Vagina (tissue), 2 donors: Measurements from ENCODE around the gene SELENOW. TPM values are rescaled to one million over a fixed set of nuclear protein-coding genes. Genes with fewer than 3 reads are reported as not detected.

Experiments
- DNase-seq, 2 donors: peaks; one replicate each; pipeline ENCODE4 v3.0.0-alpha.2; 2017; ENCODE audit errors: extremely low spot score in 2 of 2
- H3K27ac ChIP-seq: fragments of 200-600 bp; sonication (generic); one replicate; pipeline ENCODE4 v1.5.1; 2019
- H3K27me3 ChIP-seq: fragments of 200-600 bp; sonication (generic); one replicate; pipeline ENCODE4 v1.5.1; 2019
- H3K36me3 ChIP-seq, 2 donors: fragments of 200-600 bp; sonication (generic); one replicate each; pipeline ENCODE4 v1.5.1; 2017 to 2019
- H3K4me1 ChIP-seq: fragments of 200-600 bp; sonication (generic); one replicate; pipeline ENCODE4 v1.5.1; 2019
- H3K4me3 ChIP-seq, 2 donors: fragments of 200-600 bp; sonication (generic); 1 replicate in 1 of 2; 2 replicates in 1 of 2; pipeline ENCODE4 v1.5.1; 2016 to 2019
- H3K9me3 ChIP-seq: fragments of 200-600 bp; sonication (generic); one replicate; pipeline ENCODE4 v1.5.1; 2019
- POLR2A ChIP-seq, 2 donors: fragments of 450-650 bp; IDR thresholded peaks; one replicate each; pipeline ENCODE4 v1.6.1; 2017; ENCODE audit warnings: antibody characterized with exemption in 2 of 2, mild to moderate bottlenecking in 2 of 2, moderate library complexity in 2 of 2
- POLR2AphosphoS5 ChIP-seq, 2 donors: sonication (generic); formaldehyde crosslinking; IDR thresholded peaks; one replicate each; pipeline ENCODE4 v1.9.0; 2017; ENCODE audit warnings: antibody characterized with exemption in 2 of 2, mild to moderate bottlenecking in 2 of 2, low read depth in 1 of 2; ENCODE audit not compliant: insufficient read depth in 1 of 2
- intact Hi-C: fragments of 100-400 bp; cut with DNase I; formaldehyde crosslinking; loops from one replicate; pipeline ENCODE4 v1.15.1; 2023
- total RNA-seq: library from RNA; depleted of rRNA; stranded (reverse); fragments of >200 nt; gene quantifications from one replicate; pipeline ENCODE4 v1.2.3, GENCODE V29; 2016
- TF ChIP-seq, protein P1 (sequence below), 3 experiments: fragments of 450-650 bp in 2 of 3; fragments of 200-600 bp in 1 of 3; sonication (generic) in 1 of 3; IDR thresholded peaks; one replicate each; pipeline ENCODE4 v1.5.1; 2017 to 2019; ENCODE audit warnings: antibody characterized with exemption in 3 of 3, mild to moderate bottlenecking in 2 of 3, moderate library complexity in 2 of 3

SELENOW gene
- total RNA-seq, 1 donor from 2014 or later: 442 TPM

DNA sequence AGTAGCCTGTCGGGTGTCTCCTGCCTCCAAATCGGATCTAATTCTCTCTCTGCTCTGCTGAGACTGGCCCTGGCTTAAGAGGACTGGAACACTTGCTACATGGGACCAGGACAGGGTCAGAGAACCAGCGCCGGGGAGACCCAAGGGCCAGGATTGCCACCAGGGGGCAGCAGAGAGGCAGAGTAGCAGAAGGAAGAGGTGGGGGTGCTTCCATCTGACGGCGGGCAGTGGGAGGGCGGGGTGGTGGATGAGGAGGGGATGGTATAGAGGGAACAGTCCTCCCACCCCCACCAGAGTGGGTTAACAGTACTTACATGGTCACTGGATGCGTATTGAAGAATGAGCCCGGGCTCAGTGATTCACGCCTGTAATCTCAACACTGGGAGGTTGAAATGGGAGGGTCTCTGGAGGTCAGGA, 11.9 kb downstream of the SELENOW start:
- Histone ChIP-seq H3K4me3 (no peak overlapping the region), H3K4me1 (no peaks in the 10 kb centered on the region), H3K27me3 (no peaks in the 10 kb centered on the region), H3K27ac (no peak overlapping the region), H3K9me3 (no peaks in the 10 kb centered on the region), H3K36me3 (peaks cover 0 to 14% of the 10 kb centered on the region in 2 donors)
- intact Hi-C loops: loop anchor here (5.0 kb wide), 1 partner anchor 38 kb away; no protein-coding TSS in a partner anchor
- no peak for DNase-seq
- no peak for TF ChIP-seq POLR2A (IDR thresholded peaks at IDR 0.05)
- TF ChIP-seq, protein P1, sequence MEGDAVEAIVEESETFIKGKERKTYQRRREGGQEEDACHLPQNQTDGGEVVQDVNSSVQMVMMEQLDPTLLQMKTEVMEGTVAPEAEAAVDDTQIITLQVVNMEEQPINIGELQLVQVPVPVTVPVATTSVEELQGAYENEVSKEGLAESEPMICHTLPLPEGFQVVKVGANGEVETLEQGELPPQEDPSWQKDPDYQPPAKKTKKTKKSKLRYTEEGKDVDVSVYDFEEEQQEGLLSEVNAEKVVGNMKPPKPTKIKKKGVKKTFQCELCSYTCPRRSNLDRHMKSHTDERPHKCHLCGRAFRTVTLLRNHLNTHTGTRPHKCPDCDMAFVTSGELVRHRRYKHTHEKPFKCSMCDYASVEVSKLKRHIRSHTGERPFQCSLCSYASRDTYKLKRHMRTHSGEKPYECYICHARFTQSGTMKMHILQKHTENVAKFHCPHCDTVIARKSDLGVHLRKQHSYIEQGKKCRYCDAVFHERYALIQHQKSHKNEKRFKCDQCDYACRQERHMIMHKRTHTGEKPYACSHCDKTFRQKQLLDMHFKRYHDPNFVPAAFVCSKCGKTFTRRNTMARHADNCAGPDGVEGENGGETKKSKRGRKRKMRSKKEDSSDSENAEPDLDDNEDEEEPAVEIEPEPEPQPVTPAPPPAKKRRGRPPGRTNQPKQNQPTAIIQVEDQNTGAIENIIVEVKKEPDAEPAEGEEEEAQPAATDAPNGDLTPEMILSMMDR (IDR thresholded peaks at IDR 0.05): peak; percentile 6 to 85 (median 63)

DNA sequence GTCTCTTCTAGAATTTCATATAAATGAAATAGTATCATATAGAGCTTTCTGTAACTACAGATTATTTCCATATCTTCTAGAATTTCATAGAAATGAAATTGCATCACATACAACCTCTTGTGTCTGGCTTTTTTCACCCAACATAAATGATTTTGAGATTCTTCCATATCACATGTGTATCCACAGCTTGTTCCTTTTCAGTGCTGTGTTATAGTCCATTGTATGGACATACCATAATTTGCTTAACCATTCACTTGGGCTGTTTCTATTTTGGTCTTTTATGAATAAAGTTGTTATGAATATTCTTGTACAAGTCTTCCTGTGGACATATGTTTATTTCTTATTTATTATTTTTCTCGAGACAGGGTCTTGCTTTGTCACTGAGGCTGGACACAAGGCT, 14.1 kb downstream of the SELENOW start:
- Histone ChIP-seq H3K9me3 (no peaks in the 10 kb centered on the region), H3K4me3 (no peak overlapping the region), H3K36me3 (no peaks in the 10 kb centered on the region), H3K27me3 (no peaks in the 10 kb centered on the region), H3K27ac (no peak overlapping the region), H3K4me1 (no peaks in the 10 kb centered on the region)
- DNase-seq: no peak
- TF ChIP-seq POLR2A (IDR thresholded peaks at IDR 0.05): no peak
- TF ChIP-seq POLR2AphosphoS5 (IDR thresholded peaks at IDR 0.05; ENCODE audit: insufficient read depth in 1 of 2, low read depth in 1 of 2): no peak
- TF ChIP-seq, protein P1 (IDR thresholded peaks at IDR 0.05): no peak
- intact Hi-C loops: loop anchor here (5.0 kb wide), 1 partner anchor 40 kb away; no protein-coding TSS in a partner anchor

DNA sequence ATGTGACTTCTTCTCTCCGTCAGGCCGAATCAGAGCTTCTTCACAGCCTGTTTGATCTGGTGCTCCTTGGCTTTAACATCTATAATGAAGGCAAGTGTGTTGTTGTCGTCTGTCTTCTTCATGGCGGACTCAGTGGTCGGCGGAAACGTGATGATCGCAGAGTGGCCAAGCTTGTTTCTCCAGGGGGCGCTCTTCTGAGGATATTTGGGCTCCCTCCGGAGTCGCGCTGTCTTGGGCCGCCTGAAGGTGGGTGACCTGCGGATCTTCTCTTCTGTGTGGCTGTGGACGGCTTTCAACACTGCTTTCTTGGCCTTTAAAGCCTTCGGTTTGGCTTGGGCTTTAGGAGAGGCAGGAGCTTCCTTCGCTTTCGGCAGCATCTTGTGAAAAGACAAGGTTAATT, 16.0 kb downstream of the SELENOW start:
- TF ChIP-seq POLR2AphosphoS5 (IDR thresholded peaks at IDR 0.05; ENCODE audit: insufficient read depth in 1 of 2, low read depth in 1 of 2) (no peak), POLR2A (IDR thresholded peaks at IDR 0.05) (no peak)
- intact Hi-C loops: loop anchor here (5.0 kb wide), 1 partner anchor 42 kb away; no protein-coding TSS in a partner anchor

DNA sequence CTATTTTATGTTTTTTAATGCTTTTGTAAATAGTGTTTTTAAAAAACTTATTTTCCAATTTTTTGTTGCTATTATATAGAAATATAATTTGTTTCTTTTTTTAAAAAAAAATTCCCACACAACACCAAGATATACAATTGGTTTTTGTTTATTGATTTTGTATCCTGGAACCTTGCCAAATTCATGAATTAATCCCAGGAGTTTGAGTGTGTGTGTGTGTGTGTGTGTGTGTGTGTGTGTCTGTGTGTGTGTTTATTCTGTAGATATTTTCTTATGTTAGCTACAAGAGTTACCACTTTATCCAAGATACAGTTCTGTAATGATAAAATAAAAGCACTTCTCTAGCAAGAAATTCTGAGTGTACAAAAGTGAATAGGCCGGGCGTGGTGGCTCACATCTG, 18.3 kb downstream of the SELENOW start:
- H3K4me1 ChIP-seq: no peaks in the 10 kb centered on the region
- H3K9me3 ChIP-seq: no peaks in the 10 kb centered on the region
- no peaks in the 10 kb centered on the region for H3K27me3 ChIP-seq
- intact Hi-C loops: no loop called here
- H3K36me3 ChIP-seq: no peaks in the 10 kb centered on the region
- no peak overlapping the region for H3K4me3 ChIP-seq
- TF ChIP-seq POLR2AphosphoS5 (IDR thresholded peaks at IDR 0.05; ENCODE audit: insufficient read depth in 1 of 2, low read depth in 1 of 2): no peak
- TF ChIP-seq, protein P1 (IDR thresholded peaks at IDR 0.05): no peak
- TF ChIP-seq POLR2A (IDR thresholded peaks at IDR 0.05): no peak
- H3K27ac ChIP-seq: no peak overlapping the region
- no peak for DNase-seq

More for the DNA sequence above, 16.0 kb downstream of the SELENOW start:
- no peak overlapping the region for H3K4me3 ChIP-seq
- no peaks in the 10 kb centered on the region for H3K9me3 ChIP-seq
- H3K4me1 ChIP-seq: no peaks in the 10 kb centered on the region
- no peaks in the 10 kb centered on the region for H3K36me3 ChIP-seq
- DNase-seq: no peak
- H3K27ac ChIP-seq: no peak overlapping the region
- no peaks in the 10 kb centered on the region for H3K27me3 ChIP-seq

DNA sequence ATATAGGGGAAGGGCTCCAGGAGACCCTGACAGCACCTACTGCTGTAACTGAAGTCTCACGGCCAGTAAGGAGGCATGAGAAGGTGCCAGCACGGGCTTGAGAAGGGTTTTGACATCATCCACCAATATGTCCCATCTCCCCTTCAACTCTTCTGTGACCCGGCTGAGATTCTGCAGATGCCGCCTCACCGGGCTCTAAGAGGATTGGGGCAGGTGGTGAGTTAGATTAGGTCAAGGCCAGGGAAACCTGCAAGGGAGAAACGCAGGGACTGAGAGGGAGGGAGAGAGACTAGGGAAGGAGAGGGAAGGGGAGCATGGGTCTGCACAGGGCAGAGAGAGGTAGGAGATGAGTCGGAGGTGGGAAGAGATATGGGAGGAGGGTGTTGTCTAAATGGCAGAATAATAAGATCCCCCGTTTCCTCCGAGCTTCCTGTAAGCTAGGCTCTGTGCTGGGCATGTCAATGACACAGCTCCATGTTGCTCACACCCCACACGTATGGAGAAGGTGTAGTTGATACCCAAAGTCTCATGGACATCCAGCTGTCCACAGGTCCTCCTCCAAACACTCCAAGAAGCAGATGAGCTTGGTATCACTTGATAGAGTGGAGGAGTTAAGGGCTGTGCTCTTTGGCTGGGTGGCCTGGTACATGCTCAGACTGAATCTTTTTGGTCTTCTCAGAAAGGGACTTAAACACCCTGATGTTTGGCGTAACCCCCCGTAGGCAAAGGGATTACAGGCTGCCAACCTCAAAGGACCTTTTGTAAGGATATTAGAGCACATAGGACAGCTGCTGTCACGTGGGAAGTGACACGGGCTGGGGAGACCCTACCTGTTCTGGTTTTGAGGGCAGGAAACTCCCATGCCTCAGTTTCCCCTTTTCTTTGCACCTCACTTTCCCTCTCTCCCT, 19.7 kb downstream of the SELENOW start:
- Histone ChIP-seq H3K4me3 (no peak overlapping the region), H3K9me3 (no peaks in the 10 kb centered on the region), H3K36me3 (no peaks in the 10 kb centered on the region), H3K27ac (no peak overlapping the region), H3K27me3 (no peaks in the 10 kb centered on the region), H3K4me1 (no peaks in the 10 kb centered on the region)
- TF ChIP-seq POLR2AphosphoS5 (IDR thresholded peaks at IDR 0.05; ENCODE audit: insufficient read depth in 1 of 2, low read depth in 1 of 2): no peak
- DNase-seq: no peak
- intact Hi-C loops: no loop called here

DNA sequence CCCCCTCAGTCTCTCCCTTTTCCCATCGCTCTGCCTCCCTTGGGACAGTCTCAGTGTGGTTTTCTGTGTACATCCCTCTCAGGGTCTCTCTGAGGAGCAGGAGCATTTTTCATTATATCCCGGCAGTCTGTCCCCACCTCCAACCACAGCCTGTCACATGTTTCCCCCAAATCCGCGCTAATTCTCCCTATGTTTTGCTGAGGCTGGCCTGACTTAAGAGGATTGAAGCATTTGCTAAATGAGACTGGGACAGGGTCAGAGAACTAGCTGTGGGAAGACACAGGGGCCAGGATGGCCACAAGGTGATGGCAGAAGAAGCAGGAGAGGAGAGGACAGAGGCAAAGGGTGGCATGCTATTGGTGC, 20.4 kb downstream of the SELENOW start:
- TF ChIP-seq POLR2AphosphoS5 (IDR thresholded peaks at IDR 0.05; ENCODE audit: insufficient read depth in 1 of 2, low read depth in 1 of 2): no peak
- intact Hi-C loops: no loop called here
- Histone ChIP-seq H3K4me3 (no peak overlapping the region), H3K4me1 (no peaks in the 10 kb centered on the region), H3K27ac (no peak overlapping the region), H3K36me3 (no peaks in the 10 kb centered on the region), H3K9me3 (no peaks in the 10 kb centered on the region), H3K27me3 (no peaks in the 10 kb centered on the region)
- DNase-seq: no peak
